ENCODE measurements around the gene RNF212B. TPM values are rescaled to one million over a fixed set of nuclear protein-coding genes. Genes with fewer than 3 reads are reported as not detected.
"Not testable (repeated sequence)": the region's sequence is repeated elsewhere in the genome, so short reads cannot be mapped to it uniquely, and the experiment has no call there.

RNF212B gene
- total and polyA plus RNA-seq, 9 donors = not detected

DNA sequence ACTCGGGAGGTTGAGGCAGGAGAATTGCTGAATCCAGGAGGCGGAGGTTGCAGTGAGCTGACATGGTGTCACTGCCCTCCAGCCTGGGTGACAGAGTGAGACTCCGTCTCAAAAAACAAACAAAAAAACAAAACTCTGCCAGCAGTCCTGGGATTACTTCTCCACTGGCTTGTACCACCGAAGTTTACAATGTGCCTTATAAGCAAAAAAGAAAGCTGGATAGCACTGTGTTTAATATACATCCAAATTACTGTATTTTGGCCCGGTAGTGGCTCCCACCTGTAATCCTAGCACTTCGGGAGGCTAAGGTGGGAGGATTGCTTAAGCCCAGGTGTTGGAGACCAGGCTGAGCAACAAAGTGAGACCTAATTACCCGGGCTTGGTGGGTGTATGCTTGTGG, 31.5 kb downstream of the RNF212B start:
- H3K4me3 ChIP-seq = no peak overlapping the region
- intact Hi-C loops (cut with DNase I) = loop anchor here in 2 of 4 donors (5.0 to 10.0 kb wide), 3 partner anchors 106 to 196 kb away; partner anchors contain the start of genes CMTM5 (in 1 of the 2), IL25 (in 1 of the 2) and NGDN (in 1 of the 2)
- H3K36me3 ChIP-seq = no peaks in the 10 kb centered on the region
- no peak for TF ChIP-seq POLR2A (IDR thresholded peaks at IDR 0.05)
- TF ChIP-seq CTCF (IDR thresholded peaks at IDR 0.05) = no peak
- no peak for TF ChIP-seq EP300 (IDR thresholded peaks at IDR 0.05)
- whole genome bisulfite sequencing, 3 donors = 84 to 89% (median 88%) methylated on average over 7 of the region's 7 CpGs
- H3K27me3 ChIP-seq = no peaks in the 10 kb centered on the region
- no peak overlapping the region for H3K27ac ChIP-seq
- H3K4me1 ChIP-seq (ENCODE audit: insufficient read depth) = no peaks in the 10 kb centered on the region
- DNase-seq = no peak
- no peaks in the 10 kb centered on the region for H3K9me3 ChIP-seq

GRCh38 chr14:23275412-23275811, 37.7 kb downstream of the RNF212B start:
- Histone ChIP-seq H3K36me3 (no peaks in the 10 kb centered on the region), H3K27ac (no peak overlapping the region), H3K4me1 (ENCODE audit: insufficient read depth) (no peaks in the 10 kb centered on the region), H3K27me3 (no peaks in the 10 kb centered on the region), H3K4me3 (no peak overlapping the region), H3K9me3 (no peaks in the 10 kb centered on the region)
- no peak for TF ChIP-seq POLR2A (IDR thresholded peaks at IDR 0.05)
- no peak for TF ChIP-seq EP300 (IDR thresholded peaks at IDR 0.05)
- TF ChIP-seq CTCF (IDR thresholded peaks at IDR 0.05) = no peak
- DNase-seq = no peak
- 89 to 94% (median 93%) methylated on average over 2 of the region's 2 CpGs for WGBS, 3 donors
- intact Hi-C loops (cut with DNase I) = loop anchor here in 1 of 4 donors (10.0 kb wide), 1 partner anchor 99 kb away; the partner anchor contains the start of genes CMTM5 and IL25

GRCh38 chr14:23277189-23277588, 39.5 kb downstream of the RNF212B start:
- no peak for DNase-seq
- no peak overlapping the region for H3K4me3 ChIP-seq
- no peak for TF ChIP-seq EP300 (IDR thresholded peaks at IDR 0.05)
- no peak for TF ChIP-seq POLR2A (IDR thresholded peaks at IDR 0.05)
- no peak for TF ChIP-seq CTCF (IDR thresholded peaks at IDR 0.05)
- H3K27ac ChIP-seq = no peak overlapping the region
- intact Hi-C loops (cut with DNase I) = loop anchor here in 1 of 4 donors (10.0 kb wide), 1 partner anchor 98 kb away; the partner anchor contains the start of genes CMTM5 and IL25
- no peaks in the 10 kb centered on the region for H3K9me3 ChIP-seq
- no peaks in the 10 kb centered on the region for H3K36me3 ChIP-seq
- H3K27me3 ChIP-seq = no peaks in the 10 kb centered on the region
- H3K4me1 ChIP-seq (ENCODE audit: insufficient read depth) = no peaks in the 10 kb centered on the region
- 81 to 85% (median 83%) methylated on average over 3 of the region's 3 CpGs for WGBS, 3 donors

DNA sequence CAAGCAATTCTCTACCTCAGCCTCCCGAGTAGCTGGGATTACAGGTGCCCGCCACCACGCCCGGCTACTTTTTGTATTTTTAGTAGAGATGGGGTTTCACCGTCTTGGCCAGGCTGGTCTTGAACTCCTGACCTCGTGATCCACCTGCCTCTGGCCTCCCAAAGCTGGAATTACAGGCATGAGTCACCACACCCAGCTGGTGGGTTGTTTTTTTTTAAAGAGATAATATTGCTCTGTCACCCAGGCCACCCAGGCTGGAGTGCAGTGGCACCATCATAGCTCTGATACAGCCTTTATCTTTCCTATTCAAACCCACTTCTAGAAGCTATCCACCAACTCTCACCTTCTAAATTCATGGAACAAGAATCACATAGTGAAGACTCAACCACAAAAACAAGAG, 40.2 kb downstream of the RNF212B start:
- not testable (repeated sequence) for H3K27ac ChIP-seq

GRCh38 chr14:23281247-23281646, 43.5 kb downstream of the RNF212B start:
- intact Hi-C loops (cut with DNase I) = no loop called here
- 89 to 93% (median 92%) methylated on average over 6 of the region's 6 CpGs for WGBS, 3 donors
- H3K4me3 ChIP-seq = no peak overlapping the region
- DNase-seq = no peak
- H3K27me3 ChIP-seq = no peaks in the 10 kb centered on the region
- TF ChIP-seq CTCF (IDR thresholded peaks at IDR 0.05) (no peak), EP300 (IDR thresholded peaks at IDR 0.05) (no peak), POLR2A (IDR thresholded peaks at IDR 0.05) (no peak)
- no peak overlapping the region for H3K27ac ChIP-seq
- H3K4me1 ChIP-seq (ENCODE audit: insufficient read depth) = no peaks in the 10 kb centered on the region
- H3K36me3 ChIP-seq = no peaks in the 10 kb centered on the region
- H3K9me3 ChIP-seq = no peaks in the 10 kb centered on the region

More for the DNA sequence above, 40.2 kb downstream of the RNF212B start:
- not testable (repeated sequence) for H3K27me3 ChIP-seq; H3K4me1 ChIP-seq (ENCODE audit: insufficient read depth); H3K4me3 ChIP-seq; H3K36me3 ChIP-seq; H3K9me3 ChIP-seq; DNase-seq
- intact Hi-C loops (cut with DNase I) = loop anchor here in 1 of 4 donors (10.0 kb wide), 1 partner anchor 97 kb away; the partner anchor contains the start of genes CMTM5 and IL25
- WGBS, 3 donors = 92 to 93% (median 92%) methylated on average over 6 of the region's 6 CpGs
